ENCODE results near the gene SPATS2. TPM values are rescaled to one million over a fixed set of nuclear protein-coding genes. Genes with fewer than 3 reads are reported as not detected.
"Not testable (repeated sequence)": the region's sequence is repeated elsewhere in the genome, so short reads cannot be mapped to it uniquely, and the experiment has no call there.

Gene SPATS2
- total RNA-seq, 1 donor from 2014 or later, result 16.8 TPM

- DNase-seq (ENCODE audit: low read depth in 2 of 2), result peak; percentile 29 to 40
Observed at GRCh38 chr12:49462083-49462744, 95.0 kb downstream of the SPATS2 start.

- DNase-seq (ENCODE audit: low read depth in 2 of 2), result no peak
Observed at GRCh38 chr12:49465132-49465531, 97.9 kb downstream of the SPATS2 start.

- no peak for DNase-seq (ENCODE audit: low read depth in 2 of 2)
Observed at GRCh38 chr12:49470986-49471385, 103.7 kb downstream of the SPATS2 start.

GRCh38 chr12:49471557-49471956 lies 104.3 kb downstream of the SPATS2 start:
- DNase-seq (ENCODE audit: low read depth in 2 of 2), result no peak

- DNase-seq (ENCODE audit: low read depth in 2 of 2), result no peak
Observed at GRCh38 chr12:49476091-49476490, 108.8 kb downstream of the SPATS2 start.

- no peak for DNase-seq (ENCODE audit: low read depth in 2 of 2)
Observed at GRCh38 chr12:49478949-49479664, 111.8 kb downstream of the SPATS2 start.

GRCh38 chr12:49482095-49483051 lies 115.1 kb downstream of the SPATS2 start:
- peak in 1 of 2 donors; percentile 24 for DNase-seq (ENCODE audit: low read depth in 2 of 2)

GRCh38 chr12:49483619-49484018 lies 116.4 kb downstream of the SPATS2 start:
- DNase-seq (ENCODE audit: low read depth in 2 of 2), result no peak

GRCh38 chr12:49487605-49488004 lies 120.3 kb downstream of the SPATS2 start:
- DNase-seq (ENCODE audit: low read depth in 2 of 2), result no peak

GRCh38 chr12:49489154-49489553 lies 121.9 kb downstream of the SPATS2 start:
- DNase-seq (ENCODE audit: low read depth in 2 of 2), result no peak

- DNase-seq (ENCODE audit: low read depth in 2 of 2), result peak in 1 of 2 donors; percentile 73
Observed at GRCh38 chr12:49489720-49490119, 122.5 kb downstream of the SPATS2 start.

- no peak for DNase-seq (ENCODE audit: low read depth in 2 of 2)
Observed at GRCh38 chr12:49491823-49492222, 124.6 kb downstream of the SPATS2 start.

GRCh38 chr12:49493900-49494299 lies 126.6 kb downstream of the SPATS2 start:
- DNase-seq (ENCODE audit: low read depth in 2 of 2), result no peak

- no peak for DNase-seq (ENCODE audit: low read depth in 2 of 2)
Observed at GRCh38 chr12:49496417-49497360, 129.4 kb downstream of the SPATS2 start.

GRCh38 chr12:49501895-49502294 lies 134.6 kb downstream of the SPATS2 start:
- no peak for DNase-seq (ENCODE audit: low read depth in 2 of 2)

- peak in 1 of 2 donors; percentile 54 for DNase-seq (ENCODE audit: low read depth in 2 of 2)
Observed at GRCh38 chr12:49502590-49502989, 135.3 kb downstream of the SPATS2 start.

- DNase-seq (ENCODE audit: low read depth in 2 of 2), result peak; percentile 82 to 95
Observed at GRCh38 chr12:49503674-49504180, 136.5 kb downstream of the SPATS2 start.

GRCh38 chr12:49505672-49506071 lies 138.4 kb downstream of the SPATS2 start:
- peak in 1 of 2 donors; percentile 24 for DNase-seq (ENCODE audit: low read depth in 2 of 2)

- peak; percentile 78 to 92 for DNase-seq (ENCODE audit: low read depth in 2 of 2)
Observed at GRCh38 chr12:49507139-49507538, 139.9 kb downstream of the SPATS2 start.

GRCh38 chr12:49509681-49510080 lies 142.4 kb downstream of the SPATS2 start:
- DNase-seq (ENCODE audit: low read depth in 2 of 2), result not testable (repeated sequence)

Data from dermis microvascular lymphatic vessel endothelial cell (primary cell).